H9 (cell line): ENCODE results near the gene LHFPL5. TPM values are rescaled to one million over a fixed set of nuclear protein-coding genes. Genes with fewer than 3 reads are reported as not detected.

Experiments
- DNase-seq: peaks from one replicate; pipeline ENCODE4 v3.0.0-alpha.2; 2017
- H2AFZ ChIP-seq: one replicate; pipeline ENCODE4 v1.6.1; 2013; ENCODE audit warnings: mild to moderate bottlenecking, low read length, control low read depth, moderate library complexity
- H2AK5ac ChIP-seq: 2 replicates; pipeline ENCODE4 v1.6.1; 2013; ENCODE audit warnings: low read length, control low read depth, mixed read lengths; ENCODE audit not compliant: insufficient read length
- H2BK120ac ChIP-seq: one replicate; pipeline ENCODE4 v1.6.1; 2013; ENCODE audit warnings: low read depth, mild to moderate bottlenecking, low read length, control low read depth, inconsistent platforms; ENCODE audit not compliant: poor library complexity, severe bottlenecking
- H2BK12ac ChIP-seq: 2 replicates; pipeline ENCODE4 v1.6.1; 2013; ENCODE audit warnings: low read length, control low read depth, mixed read lengths, low read depth; ENCODE audit not compliant: insufficient read length
- H2BK15ac ChIP-seq: 2 replicates; pipeline ENCODE4 v1.6.1; 2013; ENCODE audit warnings: low read depth, low read length, control low read depth
- H2BK20ac ChIP-seq: one replicate; pipeline ENCODE4 v1.6.1; 2013; ENCODE audit warnings: low read depth, mild to moderate bottlenecking, low read length, control low read depth, inconsistent platforms; ENCODE audit not compliant: poor library complexity, severe bottlenecking
- H2BK5ac ChIP-seq: 2 replicates; pipeline ENCODE4 v1.6.1; 2013; ENCODE audit warnings: low read length, control low read depth, mixed read lengths; ENCODE audit not compliant: insufficient read length
- H3K14ac ChIP-seq: 2 replicates; pipeline ENCODE4 v1.6.1; 2013; ENCODE audit warnings: low read length, control low read depth; ENCODE audit not compliant: insufficient read depth
- H3K18ac ChIP-seq: 2 replicates; pipeline ENCODE4 v1.6.1; 2013; ENCODE audit warnings: low read depth, mild to moderate bottlenecking, mixed read lengths, low read length, control low read depth; ENCODE audit not compliant: insufficient read length
- H3K23ac ChIP-seq: 2 replicates; pipeline ENCODE4 v1.6.1; 2013; ENCODE audit warnings: low read length, control low read depth, mixed read lengths, low read depth; ENCODE audit not compliant: insufficient read length
- H3K23me2 ChIP-seq: 2 replicates; pipeline ENCODE4 v1.6.1; 2013; ENCODE audit warnings: low read depth, mild to moderate bottlenecking, mixed read lengths, low read length, control low read depth; ENCODE audit not compliant: insufficient read length, poor library complexity, severe bottlenecking
- H3K27ac ChIP-seq: 2 replicates; pipeline ENCODE4 v1.5.1; 2013; ENCODE audit warnings: low read length, control low read depth, mixed read lengths, low read depth; ENCODE audit not compliant: insufficient read length
- H3K27me3 ChIP-seq: 2 replicates; pipeline ENCODE4 v1.6.1; 2013; ENCODE audit warnings: low read length, control low read depth, inconsistent platforms; ENCODE audit not compliant: insufficient read depth
- H3K4ac ChIP-seq: 2 replicates; pipeline ENCODE4 v1.6.1; 2013; ENCODE audit warnings: low read depth, mild to moderate bottlenecking, control low read depth, inconsistent platforms, low read length, moderate library complexity
- H3K4me1 ChIP-seq: 2 replicates; pipeline ENCODE4 v1.6.1; 2013; ENCODE audit warnings: low read length, control low read depth, inconsistent platforms; ENCODE audit not compliant: insufficient read depth
- H3K4me2 ChIP-seq: 2 replicates; pipeline ENCODE4 v1.6.1; 2013; ENCODE audit warnings: low read length, control low read depth, mixed read lengths; ENCODE audit not compliant: insufficient read length, insufficient read depth
- H3K56ac ChIP-seq: 2 replicates; pipeline ENCODE4 v1.6.1; 2013; ENCODE audit warnings: low read depth, mild to moderate bottlenecking, mixed read lengths, low read length, control low read depth; ENCODE audit not compliant: insufficient read length
- H3K79me1 ChIP-seq: 2 replicates; pipeline ENCODE4 v1.6.1; 2013; ENCODE audit warnings: low read depth, mild to moderate bottlenecking, moderate library complexity, low read length, control low read depth, inconsistent platforms; ENCODE audit not compliant: insufficient read depth, poor library complexity, severe bottlenecking
- H3K79me2 ChIP-seq: 2 replicates; pipeline ENCODE4 v1.6.1; 2013; ENCODE audit warnings: low read length, control low read depth, inconsistent platforms; ENCODE audit not compliant: insufficient read depth
- H3K9ac ChIP-seq: 2 replicates; pipeline ENCODE4 v1.6.1; 2013; ENCODE audit warnings: low read length, control low read depth, mixed read lengths; ENCODE audit not compliant: insufficient read length; ENCODE audit errors: extremely low read depth
- H3K9me3 ChIP-seq: one replicate; pipeline ENCODE4 v1.6.1; 2013; ENCODE audit warnings: low read depth, low read length, inconsistent platforms; ENCODE audit not compliant: control insufficient read depth
- H3T11ph ChIP-seq: one replicate; pipeline ENCODE4 v1.6.1; 2013; ENCODE audit warnings: mild to moderate bottlenecking, low read length, control low read depth, inconsistent platforms
- H4K20me1 ChIP-seq: one replicate; pipeline ENCODE4 v1.6.1; 2013; ENCODE audit not compliant: control insufficient read depth, insufficient read length, insufficient read depth
- H4K5ac ChIP-seq: 2 replicates; pipeline ENCODE4 v1.6.1; 2013; ENCODE audit warnings: low read depth, mild to moderate bottlenecking, mixed read lengths, low read length, control low read depth; ENCODE audit not compliant: insufficient read length
- H4K8ac ChIP-seq: replicated peaks from 2 replicates; pipeline ENCODE4 v1.6.1; 2013; ENCODE audit warnings: low read length, control low read depth, mixed read lengths, low read depth; ENCODE audit not compliant: insufficient read length
- H4K91ac ChIP-seq: 2 replicates; pipeline ENCODE4 v1.6.1; 2013; ENCODE audit warnings: low read depth, mild to moderate bottlenecking, moderate library complexity, mixed read lengths, low read length, control low read depth; ENCODE audit not compliant: insufficient read length
- H3K27ac Mint-ChIP-seq, 3 experiments: 2 replicates in 2 of 3; 3 replicates in 1 of 3; pipeline ENCODE4 v1.8.0; 2020 to 2021; ENCODE audit warnings: mixed read lengths in 3 of 3, mild to moderate bottlenecking in 1 of 3, moderate library complexity in 1 of 3
- H3K27me3 Mint-ChIP-seq: 2 replicates; pipeline ENCODE4 v1.8.0; 2021; ENCODE audit warnings: low read depth, mild to moderate bottlenecking, moderate library complexity, mixed read lengths
- H3K36me3 Mint-ChIP-seq, 3 experiments: 2 replicates in 2 of 3; 3 replicates in 1 of 3; pipeline ENCODE4 v1.8.0; 2020 to 2021; ENCODE audit warnings: low read depth in 3 of 3, mixed read lengths in 3 of 3; ENCODE audit not compliant: insufficient read depth in 1 of 3
- H3K4me1 Mint-ChIP-seq, 2 experiments: 2 replicates each; pipeline ENCODE4 v1.8.0; 2020; ENCODE audit warnings: mixed read lengths in 2 of 2
- H3K4me3 Mint-ChIP-seq, 2 experiments: 2 replicates in 1 of 2; 3 replicates in 1 of 2; pipeline ENCODE4 v1.8.0; 2020 to 2021; ENCODE audit warnings: mild to moderate bottlenecking in 2 of 2, mixed read lengths in 2 of 2, moderate library complexity in 1 of 2
- H3K9me3 Mint-ChIP-seq, 2 experiments: 2 replicates in 1 of 2; 3 replicates in 1 of 2; pipeline ENCODE4 v1.8.0; 2020; ENCODE audit warnings: mild to moderate bottlenecking in 2 of 2, mixed read lengths in 2 of 2, moderate library complexity in 1 of 2
- CTCF ChIP-seq: fragments of 200-600 bp; sonication (generic); conservative IDR thresholded peaks from 3 replicates; pipeline ENCODE4 v1.8.0; 2021; ENCODE audit warnings: antibody characterized with exemption, mild to moderate bottlenecking
- WGBS: extraction: QIAGEN DNeasy Blood & Tissue Kit; methylation state at CpG from one replicate; pipeline ENCODE4 v1.1.7; 2013; ENCODE audit warnings: missing lambda C conversion rate, low lambda C conversion rate, mixed read lengths; ENCODE audit not compliant: insufficient read length; ENCODE audit errors: extremely low coverage; 5-methylcytosine and 5-hydroxymethylcytosine counted together
- total RNA-seq: library from RNA; stranded (reverse); gene quantifications from 2 replicates; pipeline ENCODE4 v1.2.1, GENCODE V29; 2021

The LHFPL5 gene
- total RNA-seq, 1 experiment from 2014 or later, result not detected

- H2AK5ac ChIP-seq, result no peak overlapping the region
- H3K79me2 ChIP-seq, result no peaks in the 10 kb centered on the region
- no peak overlapping the region for H2BK20ac ChIP-seq
- no peak overlapping the region for H4K8ac ChIP-seq
- no peak overlapping the region for H2BK15ac ChIP-seq
- H3K9me3 Mint-ChIP-seq, result peaks cover 5 to 6% of the 10 kb centered on the region in 2 experiments; a peak in 4 of 5 replicates
- H3K27me3 ChIP-seq, result no peaks in the 10 kb centered on the region
- no peak for DNase-seq
- H3K4me3 Mint-ChIP-seq, result no peak overlapping the region
- H3K79me1 ChIP-seq, result peaks cover 3% of the 10 kb centered on the region
- no peak overlapping the region for H2BK5ac ChIP-seq
- H2AFZ ChIP-seq, result no peak overlapping the region
- no peak overlapping the region for H3K9ac ChIP-seq
- no peak overlapping the region for H3K4me2 ChIP-seq
- no peak overlapping the region for H2BK120ac ChIP-seq
- H3K27me3 Mint-ChIP-seq, result no peaks in the 10 kb centered on the region
- H3K14ac ChIP-seq, result no peak overlapping the region
- no peak overlapping the region for H3K18ac ChIP-seq
- no peak overlapping the region for H3K56ac ChIP-seq
- no peak for TF ChIP-seq CTCF
- no peaks in the 10 kb centered on the region for H3K23me2 ChIP-seq
- H3K23ac ChIP-seq, result no peak overlapping the region
- no peak overlapping the region for H2BK12ac ChIP-seq
- no CpG with 5 or more reads among the region's 2 CpGs for WGBS
- no peak overlapping the region for H3K4ac ChIP-seq
- no peak overlapping the region for H4K91ac ChIP-seq
- H3K27ac ChIP-seq, result no peak overlapping the region
- no peak overlapping the region for H3T11ph ChIP-seq
- H3K4me1 Mint-ChIP-seq, result peaks cover 6 to 15% of the 10 kb centered on the region in 2 experiments; a peak in 2 of 4 replicates
- peaks cover 62 to 93% (median 86%) of the 10 kb centered on the region in 3 experiments for H3K36me3 Mint-ChIP-seq
- H3K4me1 ChIP-seq, result no peaks in the 10 kb centered on the region
- H4K20me1 ChIP-seq, result no peaks in the 10 kb centered on the region
- H3K27ac Mint-ChIP-seq, result peak overlapping the region in 1 of 3 experiments; percentile 28; a peak in 1 of 7 replicates
- no peak overlapping the region for H4K5ac ChIP-seq
- no peaks in the 10 kb centered on the region for H3K9me3 ChIP-seq
These were observed 45.1 kb downstream of the LHFPL5 start for GRCh38 chr6:35850208-35850607.
